ENCODE measurements around the gene FGF3.

GRCh38 chr11:69868871-69869270, 49.7 kb upstream of the FGF3 start:
- TF ChIP-seq POLR2A (IDR thresholded peaks at IDR 0.05; ENCODE audit: low read depth): no peak
- no peak for TF ChIP-seq CTCF (IDR thresholded peaks at IDR 0.05)
- TF ChIP-seq EP300 (IDR thresholded peaks at IDR 0.05): no peak

Data from esophagus muscularis mucosa (tissue), 4 donors.